ENCODE measurements around the gene LHFPL6. TPM values are rescaled to one million over a fixed set of nuclear protein-coding genes. Genes with fewer than 3 reads are reported as not detected.

Gene LHFPL6
- total RNA-seq, 3 donors from 2014 or later: 54.2 to 99.6 (median 91.7) TPM

- DNase-seq (ENCODE audit: low spot score in 2 of 2): no peak
- H3K4me1 ChIP-seq: no peaks in the 10 kb centered on the region
- TF ChIP-seq POLR2AphosphoS5 (IDR thresholded peaks at IDR 0.05) (no peak), POLR2A (IDR thresholded peaks at IDR 0.05) (no peak)
- TF ChIP-seq, protein P1, sequence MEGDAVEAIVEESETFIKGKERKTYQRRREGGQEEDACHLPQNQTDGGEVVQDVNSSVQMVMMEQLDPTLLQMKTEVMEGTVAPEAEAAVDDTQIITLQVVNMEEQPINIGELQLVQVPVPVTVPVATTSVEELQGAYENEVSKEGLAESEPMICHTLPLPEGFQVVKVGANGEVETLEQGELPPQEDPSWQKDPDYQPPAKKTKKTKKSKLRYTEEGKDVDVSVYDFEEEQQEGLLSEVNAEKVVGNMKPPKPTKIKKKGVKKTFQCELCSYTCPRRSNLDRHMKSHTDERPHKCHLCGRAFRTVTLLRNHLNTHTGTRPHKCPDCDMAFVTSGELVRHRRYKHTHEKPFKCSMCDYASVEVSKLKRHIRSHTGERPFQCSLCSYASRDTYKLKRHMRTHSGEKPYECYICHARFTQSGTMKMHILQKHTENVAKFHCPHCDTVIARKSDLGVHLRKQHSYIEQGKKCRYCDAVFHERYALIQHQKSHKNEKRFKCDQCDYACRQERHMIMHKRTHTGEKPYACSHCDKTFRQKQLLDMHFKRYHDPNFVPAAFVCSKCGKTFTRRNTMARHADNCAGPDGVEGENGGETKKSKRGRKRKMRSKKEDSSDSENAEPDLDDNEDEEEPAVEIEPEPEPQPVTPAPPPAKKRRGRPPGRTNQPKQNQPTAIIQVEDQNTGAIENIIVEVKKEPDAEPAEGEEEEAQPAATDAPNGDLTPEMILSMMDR (IDR thresholded peaks at IDR 0.05): no peak
- H3K9me3 ChIP-seq: no peaks in the 10 kb centered on the region
- H3K27me3 ChIP-seq: no peaks in the 10 kb centered on the region
- no peaks in the 10 kb centered on the region for H3K36me3 ChIP-seq
- no peak overlapping the region for H3K4me3 ChIP-seq
- intact Hi-C loops (cut with DNase I; ENCODE audit: low total_unique reads): no loop called here
- no peak overlapping the region for H3K27ac ChIP-seq
Observed at GRCh38 chr13:39490136-39490535, 112.9 kb downstream of the LHFPL6 start.

DNA sequence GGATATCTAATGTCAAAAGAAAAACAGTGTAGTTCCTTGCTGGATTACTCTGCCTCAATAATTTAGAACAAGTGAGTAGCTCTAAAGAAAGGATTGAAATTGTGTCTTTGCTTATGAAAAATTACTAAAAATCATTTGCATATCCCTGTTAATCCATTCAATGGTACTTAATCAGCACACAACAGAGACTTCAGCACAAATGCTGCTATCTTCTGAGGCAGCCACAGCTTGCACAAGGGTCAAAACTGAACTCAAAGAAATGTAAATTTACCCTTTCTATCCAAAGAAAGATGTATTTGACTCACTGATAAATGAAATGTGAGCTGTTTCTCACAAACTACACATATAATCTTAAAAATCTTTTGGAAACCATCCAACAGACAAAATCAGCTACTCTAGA, 116.2 kb downstream of the LHFPL6 start:
- Histone ChIP-seq H3K36me3 (no peaks in the 10 kb centered on the region), H3K4me1 (no peaks in the 10 kb centered on the region), H3K9me3 (no peaks in the 10 kb centered on the region), H3K27ac (no peak overlapping the region), H3K27me3 (no peaks in the 10 kb centered on the region), H3K4me3 (no peak overlapping the region)
- DNase-seq (ENCODE audit: low spot score in 2 of 2): no peak
- intact Hi-C loops (cut with DNase I; ENCODE audit: low total_unique reads): no loop called here
- TF ChIP-seq, protein P1 (IDR thresholded peaks at IDR 0.05): no peak
- TF ChIP-seq POLR2A (IDR thresholded peaks at IDR 0.05): no peak
- TF ChIP-seq POLR2AphosphoS5 (IDR thresholded peaks at IDR 0.05): no peak

DNA sequence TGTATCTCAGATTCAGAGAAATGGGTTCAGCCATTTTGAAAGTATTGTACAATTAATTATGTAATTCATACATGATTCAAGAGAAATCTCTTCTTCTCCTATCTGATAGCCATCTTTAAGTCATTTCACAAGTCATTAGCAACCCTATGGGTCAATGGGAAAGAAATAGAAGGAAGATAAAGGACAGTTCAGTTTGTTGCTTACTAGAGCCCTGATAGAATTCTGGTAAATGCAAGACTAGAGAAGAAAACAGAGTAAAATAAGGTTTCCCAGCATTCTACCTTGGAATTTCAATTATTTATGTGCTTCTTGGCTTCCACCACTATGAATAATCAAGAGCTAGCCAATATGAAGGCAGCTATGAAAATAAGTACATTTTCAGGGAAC, 117.7 kb downstream of the LHFPL6 start:
- intact Hi-C loops (cut with DNase I; ENCODE audit: low total_unique reads): no loop called here
- Histone ChIP-seq H3K4me3 (no peak overlapping the region), H3K27me3 (no peaks in the 10 kb centered on the region), H3K9me3 (no peaks in the 10 kb centered on the region), H3K27ac (no peak overlapping the region), H3K36me3 (no peaks in the 10 kb centered on the region), H3K4me1 (no peaks in the 10 kb centered on the region)
- TF ChIP-seq POLR2A (IDR thresholded peaks at IDR 0.05) (no peak), POLR2AphosphoS5 (IDR thresholded peaks at IDR 0.05) (no peak)
- TF ChIP-seq, protein P1 (IDR thresholded peaks at IDR 0.05): no peak
- DNase-seq (ENCODE audit: low spot score in 2 of 2): no peak

- DNase-seq (ENCODE audit: low spot score in 2 of 2): no peak
- no peaks in the 10 kb centered on the region for H3K27me3 ChIP-seq
- no peaks in the 10 kb centered on the region for H3K9me3 ChIP-seq
- no peaks in the 10 kb centered on the region for H3K36me3 ChIP-seq
- no peaks in the 10 kb centered on the region for H3K4me1 ChIP-seq
- no peak overlapping the region for H3K4me3 ChIP-seq
- TF ChIP-seq POLR2AphosphoS5 (IDR thresholded peaks at IDR 0.05): no peak
- TF ChIP-seq POLR2A (IDR thresholded peaks at IDR 0.05): no peak
- TF ChIP-seq, protein P1 (IDR thresholded peaks at IDR 0.05): no peak
- intact Hi-C loops (cut with DNase I; ENCODE audit: low total_unique reads): no loop called here
- no peak overlapping the region for H3K27ac ChIP-seq
Observed at GRCh38 chr13:39484506-39485313, 118.3 kb downstream of the LHFPL6 start.

DNA sequence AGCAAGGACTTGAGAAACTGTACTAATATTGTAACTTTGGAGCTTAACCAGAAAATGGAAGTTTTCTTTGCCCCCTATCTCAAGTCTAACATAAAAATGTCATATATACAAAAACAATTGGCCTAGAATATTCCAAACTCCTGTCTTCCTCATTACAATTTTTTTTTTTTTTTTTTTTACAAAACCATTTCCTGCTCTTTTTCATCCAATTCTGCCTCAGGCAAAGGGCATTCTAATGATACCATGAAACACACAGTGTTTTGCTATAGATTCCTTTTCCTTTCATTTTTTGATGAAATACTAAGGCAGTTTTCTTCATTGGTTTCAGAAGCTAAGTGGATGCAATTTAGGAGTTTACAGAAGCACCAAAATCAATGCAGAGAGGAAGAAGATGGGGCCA, 119.7 kb downstream of the LHFPL6 start:
- Histone ChIP-seq H3K27me3 (no peaks in the 10 kb centered on the region), H3K4me3 (no peak overlapping the region), H3K4me1 (no peaks in the 10 kb centered on the region), H3K36me3 (no peaks in the 10 kb centered on the region), H3K27ac (no peak overlapping the region), H3K9me3 (no peaks in the 10 kb centered on the region)
- TF ChIP-seq POLR2A (IDR thresholded peaks at IDR 0.05) (no peak), POLR2AphosphoS5 (IDR thresholded peaks at IDR 0.05) (no peak)
- TF ChIP-seq, protein P1 (IDR thresholded peaks at IDR 0.05): no peak
- DNase-seq (ENCODE audit: low spot score in 2 of 2): no peak
- intact Hi-C loops (cut with DNase I; ENCODE audit: low total_unique reads): no loop called here
